Measurements from ENCODE around the gene CNTN6. TPM values are rescaled to one million over a fixed set of nuclear protein-coding genes. Genes with fewer than 3 reads are reported as not detected.

Gene CNTN6
- total RNA-seq, 1 donor from 2014 or later = 0.82 TPM

GRCh38 chr3:1406250-1406649, 313.4 kb downstream of the CNTN6 start:
- Mint-ChIP-seq H3K4me3 (no peak overlapping the region), H3K36me3 (ENCODE audit: low read depth) (no peaks in the 10 kb centered on the region), H3K27me3 (ENCODE audit: low read depth) (no peaks in the 10 kb centered on the region), H3K4me1 (peaks cover 8% of the 10 kb centered on the region), H3K9me3 (no peaks in the 10 kb centered on the region), H3K27ac (ENCODE audit: unreplicated experiment) (no peak overlapping the region)
- TF ChIP-seq CTCF (conservative IDR thresholded peaks at IDR 0.05) = no peak
- DNase-seq (ENCODE audit: low read depth, low spot score) = no peak

- no peak for TF ChIP-seq CTCF (conservative IDR thresholded peaks at IDR 0.05)
- Mint-ChIP-seq H3K9me3 (no peaks in the 10 kb centered on the region), H3K4me1 (no peaks in the 10 kb centered on the region), H3K4me3 (no peak overlapping the region), H3K27me3 (ENCODE audit: low read depth) (no peaks in the 10 kb centered on the region), H3K27ac (ENCODE audit: unreplicated experiment) (no peak overlapping the region), H3K36me3 (ENCODE audit: low read depth) (no peaks in the 10 kb centered on the region)
- DNase-seq (ENCODE audit: low read depth, low spot score) = no peak
Observed at GRCh38 chr3:1421577-1421976, 328.8 kb downstream of the CNTN6 start.

GRCh38 chr3:1423566-1424089, 330.8 kb downstream of the CNTN6 start:
- H3K4me3 Mint-ChIP-seq = no peak overlapping the region
- no peak for DNase-seq (ENCODE audit: low read depth, low spot score)
- TF ChIP-seq CTCF (conservative IDR thresholded peaks at IDR 0.05) = no peak
- H3K9me3 Mint-ChIP-seq = no peaks in the 10 kb centered on the region
- H3K27ac Mint-ChIP-seq (ENCODE audit: unreplicated experiment) = no peak overlapping the region
- no peaks in the 10 kb centered on the region for H3K36me3 Mint-ChIP-seq (ENCODE audit: low read depth)
- no peaks in the 10 kb centered on the region for H3K27me3 Mint-ChIP-seq (ENCODE audit: low read depth)
- H3K4me1 Mint-ChIP-seq = no peaks in the 10 kb centered on the region

GRCh38 chr3:1439395-1439794, 346.6 kb downstream of the CNTN6 start:
- Mint-ChIP-seq H3K9me3 (peaks cover 2% of the 10 kb centered on the region), H3K4me1 (peaks cover 7% of the 10 kb centered on the region), H3K4me3 (no peak overlapping the region), H3K27ac (ENCODE audit: unreplicated experiment) (no peak overlapping the region), H3K36me3 (ENCODE audit: low read depth) (no peaks in the 10 kb centered on the region), H3K27me3 (ENCODE audit: low read depth) (no peaks in the 10 kb centered on the region)
- TF ChIP-seq CTCF (conservative IDR thresholded peaks at IDR 0.05) = peak; percentile 39
- no peak for DNase-seq (ENCODE audit: low read depth, low spot score)

- Mint-ChIP-seq H3K27ac (ENCODE audit: unreplicated experiment) (no peak overlapping the region), H3K36me3 (ENCODE audit: low read depth) (no peaks in the 10 kb centered on the region)
Observed at GRCh38 chr3:1442271-1442670, 349.4 kb downstream of the CNTN6 start.

More at GRCh38 chr3:1442271-1442670, 349.4 kb downstream of the CNTN6 start:
- Mint-ChIP-seq H3K27me3 (ENCODE audit: low read depth) (no peaks in the 10 kb centered on the region), H3K9me3 (peaks cover 2% of the 10 kb centered on the region), H3K4me3 (no peak overlapping the region), H3K4me1 (peaks cover 23% of the 10 kb centered on the region)
- DNase-seq (ENCODE audit: low read depth, low spot score) = no peak
- TF ChIP-seq CTCF (conservative IDR thresholded peaks at IDR 0.05) = no peak
